LHCN-M2 (cell line): ENCODE results near the gene TMEM45A. TPM values are rescaled to one million over a fixed set of nuclear protein-coding genes. Genes with fewer than 3 reads are reported as not detected.
"Not testable (repeated sequence)": the region's sequence is repeated elsewhere in the genome, so short reads cannot be mapped to it uniquely, and the experiment has no call there.

Experiments used
- DNase-seq: peaks from one replicate; pipeline ENCODE4 v3.0.0-alpha.2; 2012; ENCODE audit warnings: low read depth
- polyA plus RNA-seq: library from polyadenylated mRNA; unstranded; fragments of >200 nt; gene quantifications from one replicate; pipeline ENCODE4 v1.2.1, GENCODE V29; 2012; ENCODE audit warnings: missing spikeins
- total RNA-seq: library from RNA; depleted of rRNA; stranded (reverse); fragments of >200 nt; gene quantifications from 2 replicates; pipeline ENCODE4 v1.2.3, GENCODE V29; 2014; rRNA removed

The TMEM45A gene
- 36.3 and 38.8 TPM in 2 replicates for total RNA-seq
- polyA plus RNA-seq: 49.4 TPM

GRCh38 chr3:100492059-100493006, at the start of gene TMEM45A:
TMEM45A (plus strand) TSS chr3:100492619; CDS start chr3:100555212, 62,593 bp downstream.
- DNase-seq: peak; percentile 93

- DNase-seq: no peak
Observed at GRCh38 chr3:100443690-100444089, 48.7 kb upstream of the TMEM45A start.

- not testable (repeated sequence) for DNase-seq
Observed at GRCh38 chr3:100447067-100447466, 45.4 kb upstream of the TMEM45A start.

- DNase-seq: no peak
Observed at GRCh38 chr3:100448079-100448478, 44.3 kb upstream of the TMEM45A start.

GRCh38 chr3:100449214-100449613, 43.2 kb upstream of the TMEM45A start:
- no peak for DNase-seq

- DNase-seq: no peak
Observed at GRCh38 chr3:100454677-100455076, 37.7 kb upstream of the TMEM45A start.

GRCh38 chr3:100455841-100456550, 36.4 kb upstream of the TMEM45A start:
- no peak for DNase-seq

- no peak for DNase-seq
Observed at GRCh38 chr3:100456745-100457144, 35.7 kb upstream of the TMEM45A start.

- no peak for DNase-seq
Observed at GRCh38 chr3:100457811-100458210, 34.6 kb upstream of the TMEM45A start.

GRCh38 chr3:100458814-100459213, 33.6 kb upstream of the TMEM45A start:
- DNase-seq: no peak

GRCh38 chr3:100463002-100463401, 29.4 kb upstream of the TMEM45A start:
- DNase-seq: peak; percentile 71

GRCh38 chr3:100463646-100464155, 28.7 kb upstream of the TMEM45A start:
- DNase-seq: no peak

- DNase-seq: no peak
Observed at GRCh38 chr3:100465892-100466777, 26.3 kb upstream of the TMEM45A start.

- no peak for DNase-seq
Observed at GRCh38 chr3:100467133-100467532, 25.3 kb upstream of the TMEM45A start.

- no peak for DNase-seq
Observed at GRCh38 chr3:100468676-100469075, 23.7 kb upstream of the TMEM45A start.

GRCh38 chr3:100470951-100471350, 21.5 kb upstream of the TMEM45A start:
- no peak for DNase-seq

- no peak for DNase-seq
Observed at GRCh38 chr3:100471444-100471843, 21.0 kb upstream of the TMEM45A start.

GRCh38 chr3:100477851-100478360, 14.5 kb upstream of the TMEM45A start:
- DNase-seq: not testable (repeated sequence)

GRCh38 chr3:100478521-100478920, 13.9 kb upstream of the TMEM45A start:
- DNase-seq: not testable (repeated sequence)

GRCh38 chr3:100480081-100480480, 12.3 kb upstream of the TMEM45A start:
- no peak for DNase-seq

- no peak for DNase-seq
Observed at GRCh38 chr3:100482176-100482575, 10.2 kb upstream of the TMEM45A start.
